ENCODE results near the gene MPG.
"Not testable (repeated sequence)": the region's sequence is repeated elsewhere in the genome, so short reads cannot be mapped to it uniquely, and the experiment has no call there.

MPG gene

GRCh38 chr16:112153-112840, 34.3 kb downstream of the MPG start:
- no peak for DNase-seq (ENCODE audit: low read depth)

GRCh38 chr16:114327-114726, 36.3 kb downstream of the MPG start:
- no peak for DNase-seq (ENCODE audit: low read depth)

GRCh38 chr16:116015-116414, 38.0 kb downstream of the MPG start:
- no peak for DNase-seq (ENCODE audit: low read depth)

- no peak for DNase-seq (ENCODE audit: low read depth)
Observed at GRCh38 chr16:117379-118365, 39.6 kb downstream of the MPG start.

- DNase-seq (ENCODE audit: low read depth) = no peak
Observed at GRCh38 chr16:118857-119256, 40.8 kb downstream of the MPG start.

GRCh38 chr16:119295-119694, 41.3 kb downstream of the MPG start:
- no peak for DNase-seq (ENCODE audit: low read depth)

- DNase-seq (ENCODE audit: low read depth) = no peak
Observed at GRCh38 chr16:119835-120491, 41.9 kb downstream of the MPG start.

- no peak for DNase-seq (ENCODE audit: low read depth)
Observed at GRCh38 chr16:120756-121155, 42.7 kb downstream of the MPG start.

- DNase-seq (ENCODE audit: low read depth) = no peak
Observed at GRCh38 chr16:122361-122760, 44.3 kb downstream of the MPG start.

GRCh38 chr16:123558-124350, 45.7 kb downstream of the MPG start:
- DNase-seq (ENCODE audit: low read depth) = not testable (repeated sequence)

- no peak for DNase-seq (ENCODE audit: low read depth)
Observed at GRCh38 chr16:125011-125410, 47.0 kb downstream of the MPG start.

- no peak for DNase-seq (ENCODE audit: low read depth)
Observed at GRCh38 chr16:129075-129474, 51.0 kb downstream of the MPG start.

- no peak for DNase-seq (ENCODE audit: low read depth)
Observed at GRCh38 chr16:130533-131173, 52.6 kb downstream of the MPG start.

GRCh38 chr16:132120-132519, 54.1 kb downstream of the MPG start:
- no peak for DNase-seq (ENCODE audit: low read depth)

GRCh38 chr16:133716-134115, 55.7 kb downstream of the MPG start:
- DNase-seq (ENCODE audit: low read depth) = no peak

All from HS-5 (cell line).